ENCODE results near the gene TMEM192.
"Not testable (repeated sequence)": the region's sequence is repeated elsewhere in the genome, so short reads cannot be mapped to it uniquely, and the experiment has no call there.

The TMEM192 gene

GRCh38 chr4:165092187-165092586 is 20.5 kb downstream of the TMEM192 start:
- not testable (repeated sequence) for DNase-seq (ENCODE audit: low read depth)

DNA sequence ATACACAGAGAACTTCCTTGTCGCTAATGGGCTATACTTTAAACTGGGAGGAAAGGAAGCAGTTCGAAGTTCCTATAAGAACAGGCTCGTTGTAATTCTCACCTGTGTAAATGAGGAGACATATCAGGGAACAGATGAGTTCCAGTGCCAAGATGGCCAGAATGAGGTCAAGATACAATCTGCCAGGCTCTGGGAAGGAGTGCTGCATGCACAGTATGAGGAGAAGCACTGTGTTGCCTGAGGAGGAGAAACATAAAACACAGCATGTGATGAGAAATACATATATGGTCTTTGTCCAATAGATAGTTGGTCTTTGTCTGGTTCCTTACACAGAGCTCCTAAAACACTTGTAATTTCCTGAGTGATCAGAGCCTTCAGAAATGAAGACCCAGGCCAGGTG is 24.3 kb downstream of the TMEM192 start:
- DNase-seq (ENCODE audit: low read depth): no peak

- no peak for DNase-seq (ENCODE audit: low read depth)
These were observed 26.7 kb downstream of the TMEM192 start for GRCh38 chr4:165085946-165086345.

DNA sequence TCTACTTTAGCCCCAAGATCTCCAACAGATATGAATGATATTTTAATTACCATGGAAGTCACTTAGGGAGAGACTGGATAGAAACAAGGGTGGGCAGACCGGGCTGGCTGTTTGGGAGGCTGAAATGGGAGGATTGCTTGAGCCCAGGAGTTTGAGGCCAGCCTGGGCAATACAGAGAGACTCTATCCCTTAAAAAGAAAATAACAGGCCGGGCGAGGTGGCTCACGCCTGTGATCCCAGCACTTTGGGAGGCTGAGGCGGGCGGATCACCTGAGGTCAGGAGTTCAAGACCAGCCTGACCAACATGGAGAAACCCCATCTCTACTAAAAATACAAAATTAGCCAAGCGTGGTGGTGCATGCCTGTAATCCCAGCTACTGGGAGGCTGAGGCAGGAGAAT is 27.9 kb downstream of the TMEM192 start:
- not testable (repeated sequence) for DNase-seq (ENCODE audit: low read depth)

- no peak for DNase-seq (ENCODE audit: low read depth)
These were observed 33.2 kb downstream of the TMEM192 start for GRCh38 chr4:165079476-165079875.

DNA sequence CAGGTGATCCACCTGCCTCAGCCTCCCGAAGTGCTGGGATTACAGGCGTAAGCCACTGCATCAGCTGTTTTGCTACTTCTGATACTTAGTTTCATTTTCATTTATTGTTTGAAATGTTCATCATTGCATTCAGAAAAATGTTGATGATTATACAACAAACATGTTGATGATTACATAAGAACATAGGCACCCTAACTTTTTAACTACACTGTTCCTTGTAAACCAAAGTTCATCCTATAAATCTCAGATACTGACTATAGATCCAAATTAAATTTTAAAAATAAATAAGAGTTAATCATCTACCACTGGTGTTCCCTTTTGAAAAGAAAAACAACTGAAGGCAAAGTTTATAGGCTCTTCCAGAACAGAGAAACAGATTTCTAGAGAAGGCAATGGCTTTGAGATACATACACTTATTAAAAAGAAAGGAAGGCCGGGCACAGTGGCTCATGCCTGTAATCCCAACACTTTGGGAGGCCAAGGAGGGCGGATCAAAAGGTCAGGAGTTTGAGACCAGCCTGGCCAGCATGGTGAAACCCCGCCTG is 35.6 kb downstream of the TMEM192 start:
- no peak for DNase-seq (ENCODE audit: low read depth)

DNA sequence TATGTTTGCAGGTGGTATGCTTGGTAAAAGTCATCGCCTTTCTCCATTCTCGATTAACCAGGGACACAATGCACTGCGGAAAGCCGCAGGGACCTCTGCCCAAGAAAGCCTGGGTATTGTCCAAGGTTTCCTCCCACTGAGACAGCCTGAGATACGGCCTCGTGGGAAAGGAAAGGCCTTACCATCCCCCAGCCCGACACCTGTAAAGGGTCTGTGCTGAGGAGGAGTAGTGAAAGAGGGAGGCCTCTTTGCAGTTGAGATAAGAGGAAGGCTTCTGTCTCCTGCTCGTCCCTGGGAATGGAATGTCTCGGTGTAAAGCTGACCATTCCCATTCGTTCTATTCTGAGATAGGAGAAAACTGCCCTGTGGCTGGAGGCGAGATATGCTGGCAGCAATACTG is 39.3 kb downstream of the TMEM192 start:
- DNase-seq (ENCODE audit: low read depth): not testable (repeated sequence)

- no peak for DNase-seq (ENCODE audit: low read depth)
These were observed 42.1 kb downstream of the TMEM192 start for GRCh38 chr4:165070560-165070959.

DNA sequence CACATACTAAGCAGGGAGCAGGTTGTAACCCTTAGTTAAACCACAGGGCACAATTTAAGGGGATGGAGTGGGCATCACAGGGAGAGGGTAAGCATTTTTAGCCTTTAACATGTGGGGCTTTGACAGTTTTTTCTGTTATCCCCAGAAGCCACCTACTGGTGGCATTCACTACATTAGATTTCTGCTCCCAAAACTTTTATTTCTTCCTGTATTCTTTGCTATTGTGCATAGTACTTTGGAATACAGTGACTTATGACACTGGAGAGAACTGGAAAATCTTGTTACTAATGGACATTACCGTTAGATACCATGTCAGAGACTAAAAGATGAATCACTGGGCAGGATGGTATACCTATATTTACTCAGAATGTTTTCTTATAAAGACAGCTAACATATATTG is 51.7 kb downstream of the TMEM192 start:
- no peak for DNase-seq (ENCODE audit: low read depth)

DNA sequence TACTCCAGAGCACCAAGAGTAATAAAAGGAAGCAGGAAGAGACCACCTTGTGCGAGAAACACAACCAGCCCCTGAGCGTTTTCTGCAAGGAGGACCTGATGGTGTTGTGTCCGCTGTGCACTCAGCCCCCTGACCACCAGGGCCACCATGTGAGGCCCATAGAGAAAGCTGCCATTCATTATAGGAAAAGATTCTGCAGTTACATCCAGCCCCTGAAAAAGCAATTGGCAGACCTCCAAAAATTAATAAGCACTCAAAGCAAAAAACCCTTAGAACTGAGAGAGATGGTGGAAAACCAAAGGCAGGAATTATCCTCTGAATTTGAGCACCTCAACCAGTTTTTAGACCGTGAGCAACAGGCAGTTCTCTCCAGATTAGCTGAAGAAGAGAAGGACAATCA is 53.3 kb downstream of the TMEM192 start:
- DNase-seq (ENCODE audit: low read depth): no peak

- no peak for DNase-seq (ENCODE audit: low read depth)
These were observed 54.0 kb downstream of the TMEM192 start for GRCh38 chr4:165058666-165059065.

GRCh38 chr4:165055601-165056000 is 57.1 kb downstream of the TMEM192 start:
- DNase-seq (ENCODE audit: low read depth): no peak

- no peak for DNase-seq (ENCODE audit: low read depth)
These were observed 59.0 kb downstream of the TMEM192 start, which contains the start of gene TRIM75 for GRCh38 chr4:165053645-165054044. TRIM75 (plus strand) TSS chr4:165053866; CDS start chr4:165059148, 5,282 bp downstream.

GRCh38 chr4:165052627-165053026 is 60.0 kb downstream of the TMEM192 start:
- DNase-seq (ENCODE audit: low read depth): no peak

GRCh38 chr4:165048170-165048569 is 64.5 kb downstream of the TMEM192 start:
- no peak for DNase-seq (ENCODE audit: low read depth)

- no peak for DNase-seq (ENCODE audit: low read depth)
These were observed 81.0 kb downstream of the TMEM192 start, which contains the start of gene TRIM60 for GRCh38 chr4:165031436-165032211. TRIM60 (plus strand) TSS chr4:165031999; CDS start chr4:165040073, 8,074 bp downstream.

- DNase-seq (ENCODE audit: low read depth): no peak
These were observed 84.8 kb downstream of the TMEM192 start for GRCh38 chr4:165027762-165028402.

DNA sequence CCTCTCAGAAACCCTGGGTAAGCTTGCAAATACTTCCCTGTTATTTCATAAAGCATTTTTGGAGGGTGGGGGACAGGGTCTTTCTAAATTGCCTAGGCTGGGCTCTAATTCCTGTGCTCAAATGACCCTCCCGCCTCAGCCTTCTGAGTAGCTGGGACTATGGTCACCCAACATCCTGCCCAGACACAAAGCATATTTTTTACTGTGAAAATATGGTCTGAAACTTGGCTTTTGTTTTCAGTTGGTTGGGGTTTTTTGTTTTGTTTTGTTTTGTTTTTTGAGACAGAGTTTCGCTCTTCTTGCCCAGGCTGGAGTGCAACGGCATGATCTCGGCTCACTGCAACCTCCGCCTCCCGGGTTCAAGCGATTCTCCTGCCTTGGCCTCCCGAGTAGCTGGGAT is 86.9 kb downstream of the TMEM192 start:
- not testable (repeated sequence) for DNase-seq (ENCODE audit: low read depth)

All from stimulated activated CD8-positive, alpha-beta memory T cell treated with anti-CD3 and anti-CD28 coated beads, Interleukin-7, amount 100 ng/mL, for 24 hours (primary cell).